Spinal cord (tissue), 10 donors: ENCODE measurements around the gene WDR59. TPM values are rescaled to one million over a fixed set of nuclear protein-coding genes. Genes with fewer than 3 reads are reported as not detected.

Source experiments
- DNase-seq, 6 donors: peaks; one replicate each; pipeline versions ENCODE4 v3.0.0 to v3.0.0-alpha.2; 2013 to 2015; ENCODE audit warnings: low spot score in 6 of 6, low read depth in 4 of 6
- H3K27ac ChIP-seq: one replicate; pipeline ENCODE4 v1.5.1; 2013; ENCODE audit warnings: low read depth, low read length, control low read depth
- H3K27me3 ChIP-seq: one replicate; pipeline ENCODE4 v1.6.1; 2013; ENCODE audit warnings: low read length; ENCODE audit not compliant: control insufficient read depth, insufficient read depth
- H3K36me3 ChIP-seq: one replicate; pipeline ENCODE4 v1.6.1; 2013; ENCODE audit warnings: low read length; ENCODE audit not compliant: control insufficient read depth, insufficient read depth
- H3K4me1 ChIP-seq: one replicate; pipeline ENCODE4 v1.6.1; 2013; ENCODE audit warnings: low read length; ENCODE audit not compliant: control insufficient read depth, insufficient read depth
- H3K4me3 ChIP-seq: one replicate; pipeline ENCODE4 v1.5.1; 2013; ENCODE audit warnings: low read depth, low read length, control low read depth
- H3K9me3 ChIP-seq: one replicate; pipeline ENCODE4 v1.6.1; 2013; ENCODE audit warnings: low read length; ENCODE audit not compliant: control insufficient read depth, insufficient read depth
- WGBS: methylation state at CpG from one replicate; pipeline ENCODE4 v1.1.5; 2013; ENCODE audit warnings: missing lambda C conversion rate; ENCODE audit not compliant: insufficient coverage; 5-methylcytosine and 5-hydroxymethylcytosine counted together
- polyA plus RNA-seq, 2 donors: library from polyadenylated mRNA; unstranded; fragments of 120-200 nt; gene quantifications; one replicate each; pipeline ENCODE4 v1.2.1, GENCODE V29; 2013; ENCODE audit not compliant: insufficient read length in 2 of 2
- total RNA-seq, 2 donors: library from RNA; depleted of rRNA in 1 of 2; stranded (reverse); fragments of 120-200 nt in 1 of 2; fragments of >200 nt in 1 of 2; gene quantifications; one replicate each; pipeline versions ENCODE4 v1.2.3 to v1.2.4, GENCODE V29; 2013 to 2014
- donor health status: healthy.

The WDR59 gene
- total and polyA plus RNA-seq, 4 donors: 30.2 to 103 (median 56.5) TPM

DNA sequence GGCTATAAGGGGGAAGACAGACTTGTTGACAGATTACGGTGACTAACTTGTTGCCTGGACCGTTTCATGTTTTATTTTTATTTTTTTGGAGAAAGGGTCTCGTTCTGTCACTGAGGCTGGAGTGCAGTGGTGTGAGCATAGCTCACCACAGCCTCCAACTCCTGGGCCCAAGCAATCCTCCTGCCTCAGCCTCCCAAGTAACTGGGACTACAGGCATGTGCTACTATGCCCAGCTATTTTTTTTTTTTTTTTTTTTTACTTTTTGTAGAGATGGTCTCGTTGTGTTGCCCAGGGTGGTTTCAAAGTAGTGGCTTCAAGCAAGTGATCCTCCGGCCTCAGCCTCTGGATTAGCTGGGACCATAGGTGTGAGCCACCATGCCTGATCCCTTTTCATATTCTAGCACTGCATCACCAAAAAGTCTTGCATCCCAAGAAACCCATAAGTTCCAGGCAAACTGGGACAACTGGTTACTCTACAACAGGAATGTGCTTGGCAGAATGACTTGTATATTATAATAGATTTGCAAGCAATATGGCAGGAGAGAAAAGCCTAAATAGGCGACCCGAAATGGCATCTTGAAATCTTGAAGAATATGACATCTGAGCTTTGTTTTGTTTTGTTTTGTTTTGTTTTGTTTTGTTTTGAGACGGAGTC lies 2.2 kb upstream of the WDR59 start:
- WGBS: 96% methylated on average over 3 of the region's 8 CpGs
- Histone ChIP-seq H3K9me3 (no peaks in the 10 kb centered on the region), H3K27ac (no peak overlapping the region), H3K36me3 (no peaks in the 10 kb centered on the region), H3K27me3 (no peaks in the 10 kb centered on the region), H3K4me1 (peaks cover 12% of the 10 kb centered on the region), H3K4me3 (no peak overlapping the region)
- DNase-seq: no peak

DNA sequence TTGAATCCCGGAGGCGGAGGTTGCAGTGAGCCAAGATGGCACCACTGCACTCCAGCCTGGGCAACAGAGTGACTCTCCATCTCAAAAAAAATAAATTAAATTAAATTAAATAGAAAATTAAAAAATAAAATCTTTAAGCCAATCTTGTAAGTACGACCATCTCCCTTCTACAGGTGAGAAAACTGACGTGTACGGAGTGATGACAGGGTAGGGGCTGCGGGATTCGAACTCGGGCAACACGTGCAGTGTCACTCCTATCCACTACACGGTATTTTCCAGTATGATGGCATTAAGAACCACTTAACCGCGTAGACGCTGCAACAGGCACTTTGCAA lies 762 bp downstream of the WDR59 start:
- no peak overlapping the region for H3K27ac ChIP-seq
- DNase-seq: no peak
- 24% methylated on average over 11 of the region's 13 CpGs for WGBS

DNA sequence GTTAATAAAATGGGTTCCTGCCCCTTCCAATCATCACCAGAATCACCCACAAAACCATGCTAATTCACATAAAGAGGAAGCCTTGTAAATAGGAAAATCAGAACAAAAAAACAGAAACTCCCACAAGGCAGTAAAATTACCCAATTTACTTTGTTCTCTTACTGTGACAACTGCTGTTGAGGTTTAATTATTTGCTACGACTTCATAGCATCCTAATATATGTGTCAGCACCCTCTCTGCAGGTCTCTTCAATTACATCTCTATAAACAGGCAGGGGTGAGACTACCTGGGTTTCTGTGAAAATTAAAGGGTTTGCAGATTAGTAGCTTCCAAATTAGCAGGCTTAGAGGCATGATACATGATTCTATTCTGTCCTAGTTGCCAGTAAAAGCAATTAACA lies 2.7 kb downstream of the WDR59 start:
- Histone ChIP-seq H3K36me3 (peaks cover 9% of the 10 kb centered on the region), H3K4me1 (peaks cover 12% of the 10 kb centered on the region), H3K9me3 (no peaks in the 10 kb centered on the region), H3K4me3 (no peak overlapping the region), H3K27ac (no peak overlapping the region), H3K27me3 (no peaks in the 10 kb centered on the region)
- peak in 2 of 6 donors; percentile 12 to 83 for DNase-seq
- WGBS: no CpG with 5 or more reads among the region's 1 CpG

More for the DNA sequence above, 762 bp downstream of the WDR59 start:
- Histone ChIP-seq H3K27me3 (no peaks in the 10 kb centered on the region), H3K36me3 (no peaks in the 10 kb centered on the region), H3K9me3 (no peaks in the 10 kb centered on the region), H3K4me3 (peak overlapping the region; percentile 99), H3K4me1 (peaks cover 12% of the 10 kb centered on the region)

DNA sequence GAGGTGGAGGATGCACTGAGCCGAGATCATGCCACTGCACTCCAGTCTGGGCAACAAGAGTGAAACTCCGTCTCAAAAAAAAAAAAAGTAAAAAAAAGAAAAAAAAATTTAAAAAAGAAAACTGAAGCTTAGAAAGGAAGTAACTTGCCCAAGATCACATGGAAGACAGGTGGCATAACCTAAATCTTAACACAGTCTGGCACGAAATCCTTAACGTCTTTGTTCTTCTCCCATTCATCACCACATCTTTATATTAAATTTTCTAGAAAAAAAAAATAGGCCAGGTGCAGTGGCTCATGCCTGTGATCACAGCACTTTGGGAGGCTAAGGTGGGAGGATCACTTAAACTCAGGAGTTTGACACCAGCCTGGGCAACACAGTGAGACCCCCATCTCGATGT lies 9.3 kb downstream of the WDR59 start:
- 86% methylated on average over 1 of the region's 5 CpGs for WGBS
- no peak for DNase-seq
- Histone ChIP-seq H3K27me3 (no peaks in the 10 kb centered on the region), H3K4me3 (no peak overlapping the region), H3K27ac (no peak overlapping the region), H3K9me3 (no peaks in the 10 kb centered on the region), H3K36me3 (peaks cover 20% of the 10 kb centered on the region), H3K4me1 (no peaks in the 10 kb centered on the region)

DNA sequence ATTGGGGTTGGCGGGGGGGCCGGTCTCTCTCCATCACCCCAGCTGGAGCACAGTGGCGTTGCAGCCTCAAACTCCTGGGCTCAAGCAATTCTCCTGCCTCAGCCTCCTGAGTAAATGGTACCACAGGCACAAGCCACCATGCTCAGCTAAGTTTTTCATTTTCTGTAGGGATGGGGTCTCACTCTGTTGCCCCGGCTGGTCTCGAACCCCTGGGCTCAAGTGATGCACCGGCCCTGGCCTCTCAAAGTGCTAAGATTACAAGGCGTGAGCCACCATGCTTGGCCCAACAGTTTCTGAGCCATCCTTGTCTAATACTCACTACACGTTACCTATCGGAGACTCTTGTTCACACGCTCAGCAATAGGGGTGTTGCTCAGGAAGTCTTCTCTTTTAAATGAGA lies 11.6 kb downstream of the WDR59 start:
- H3K27ac ChIP-seq: no peak overlapping the region
- no peaks in the 10 kb centered on the region for H3K4me1 ChIP-seq
- H3K27me3 ChIP-seq: no peaks in the 10 kb centered on the region
- no peak overlapping the region for H3K4me3 ChIP-seq
- no peak for DNase-seq
- 100% methylated on average over 3 of the region's 10 CpGs for WGBS
- peaks cover 20% of the 10 kb centered on the region for H3K36me3 ChIP-seq
- no peaks in the 10 kb centered on the region for H3K9me3 ChIP-seq

DNA sequence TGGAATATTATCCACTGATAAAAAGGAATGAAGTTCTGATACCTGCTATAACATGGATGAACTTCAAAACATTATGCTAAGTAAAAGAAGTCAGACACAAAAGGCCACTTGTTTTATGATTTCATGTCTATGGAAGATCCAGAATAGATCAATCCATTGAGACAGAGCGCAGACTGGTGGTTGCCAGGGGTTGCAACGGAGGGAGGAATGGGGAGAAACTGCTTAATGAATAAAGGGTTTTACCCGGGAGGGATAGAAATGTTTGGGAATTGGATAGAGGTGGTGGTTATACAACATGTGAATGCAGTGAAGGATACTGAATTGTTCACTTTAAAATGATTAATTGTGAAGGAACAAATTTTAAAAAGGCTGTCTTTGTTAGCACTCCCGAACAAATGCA lies 30.2 kb downstream of the WDR59 start:
- Histone ChIP-seq H3K36me3 (peaks cover 32% of the 10 kb centered on the region), H3K27ac (no peak overlapping the region), H3K4me1 (no peaks in the 10 kb centered on the region), H3K9me3 (no peaks in the 10 kb centered on the region), H3K4me3 (no peak overlapping the region), H3K27me3 (no peaks in the 10 kb centered on the region)
- WGBS: 27% methylated on average over 3 of the region's 4 CpGs
- no peak for DNase-seq

DNA sequence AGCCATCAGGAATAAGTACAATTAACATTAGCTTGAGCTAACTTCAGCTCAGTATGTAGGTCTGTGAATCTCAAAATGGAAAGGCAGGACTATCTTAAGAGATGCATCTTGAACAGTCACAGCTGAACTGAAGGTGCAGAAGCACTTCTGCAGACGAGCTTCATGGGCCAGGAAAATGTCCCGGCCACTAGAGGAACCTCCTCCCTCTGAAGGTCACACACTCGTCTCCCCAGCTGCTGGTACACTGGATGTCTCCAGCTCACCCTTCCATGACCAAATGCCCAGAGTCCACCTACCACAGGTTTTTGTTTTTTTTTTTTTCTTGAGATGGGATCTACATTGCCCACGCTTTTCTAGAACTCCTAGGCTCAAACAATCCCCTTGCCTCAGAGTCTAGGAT lies 33.2 kb downstream of the WDR59 start:
- peaks cover 49% of the 10 kb centered on the region for H3K36me3 ChIP-seq
- WGBS: 70% methylated on average over 2 of the region's 4 CpGs
- no peaks in the 10 kb centered on the region for H3K4me1 ChIP-seq
- no peak for DNase-seq
- H3K9me3 ChIP-seq: no peaks in the 10 kb centered on the region
- H3K4me3 ChIP-seq: no peak overlapping the region
- no peak overlapping the region for H3K27ac ChIP-seq
- H3K27me3 ChIP-seq: no peaks in the 10 kb centered on the region

DNA sequence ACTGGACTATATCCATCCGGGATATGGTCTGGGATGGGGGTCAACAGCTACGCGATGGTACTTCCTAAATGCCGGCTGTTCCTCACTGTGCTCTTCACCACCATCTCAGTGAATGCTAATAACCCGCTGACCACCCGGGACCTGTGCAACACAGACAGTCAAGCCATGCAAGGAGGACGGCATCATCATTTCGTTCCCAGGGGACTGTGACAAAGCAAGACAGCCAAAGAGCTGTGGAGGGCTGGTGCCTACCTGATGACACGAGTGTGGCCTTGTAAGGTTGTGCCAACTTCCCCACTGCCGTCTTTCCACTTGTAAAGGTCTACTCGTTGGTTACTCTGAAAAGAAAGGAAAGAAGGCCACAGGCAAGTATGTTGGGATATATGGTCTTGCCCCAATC lies 33.7 kb downstream of the WDR59 start:
- no peak overlapping the region for H3K27ac ChIP-seq
- H3K9me3 ChIP-seq: no peaks in the 10 kb centered on the region
- no peaks in the 10 kb centered on the region for H3K27me3 ChIP-seq
- no peak for DNase-seq
- no peak overlapping the region for H3K4me3 ChIP-seq
- 98% methylated on average over 9 of the region's 11 CpGs for WGBS
- no peaks in the 10 kb centered on the region for H3K4me1 ChIP-seq
- peaks cover 52% of the 10 kb centered on the region for H3K36me3 ChIP-seq

DNA sequence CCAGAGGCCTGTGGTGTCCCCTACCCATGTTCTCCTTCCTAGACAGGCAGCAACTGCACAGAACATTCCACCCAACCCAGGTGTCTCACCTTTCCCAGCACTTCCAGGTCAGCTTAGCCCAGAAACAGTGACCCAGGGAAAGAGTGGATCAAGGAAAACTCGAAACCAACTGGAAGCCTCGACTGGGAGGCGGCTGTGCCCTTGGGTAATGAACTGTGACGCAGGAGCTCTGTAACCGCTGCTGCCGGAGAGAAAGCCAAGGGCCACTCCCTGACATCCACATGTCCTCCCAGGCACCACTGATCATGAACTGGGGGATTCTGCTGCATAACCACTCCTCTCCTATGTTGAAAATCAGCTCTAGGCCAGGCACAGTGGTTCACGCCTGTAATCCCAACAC lies 34.4 kb downstream of the WDR59 start:
- 99% methylated on average over 6 of the region's 7 CpGs for WGBS
- H3K9me3 ChIP-seq: no peaks in the 10 kb centered on the region
- H3K36me3 ChIP-seq: peaks cover 56% of the 10 kb centered on the region
- no peak overlapping the region for H3K4me3 ChIP-seq
- no peak overlapping the region for H3K27ac ChIP-seq
- no peak for DNase-seq
- no peaks in the 10 kb centered on the region for H3K4me1 ChIP-seq
- H3K27me3 ChIP-seq: no peaks in the 10 kb centered on the region

DNA sequence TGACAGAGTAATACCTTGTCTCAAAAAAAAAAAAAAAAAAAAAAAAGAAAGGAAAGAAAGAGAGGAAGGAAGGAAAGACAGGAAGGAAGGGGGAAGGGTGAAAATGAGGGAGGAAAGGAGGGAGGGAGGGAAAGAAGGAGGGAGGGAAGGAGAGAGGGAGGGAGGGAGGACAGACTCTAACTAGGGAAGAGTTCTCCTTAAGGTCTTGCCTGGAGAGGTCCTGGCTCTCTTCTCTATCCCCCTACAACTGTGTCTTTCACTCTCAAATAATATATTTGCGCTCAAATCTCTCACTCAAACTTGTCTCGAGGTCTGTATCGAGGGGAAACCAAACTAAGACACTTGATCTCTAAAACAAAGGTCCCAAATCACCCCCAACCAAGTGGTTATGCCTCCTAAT lies 35.6 kb downstream of the WDR59 start:
- 100% methylated on average over 2 of the region's 3 CpGs for WGBS
- Histone ChIP-seq H3K4me1 (no peaks in the 10 kb centered on the region), H3K27ac (no peak overlapping the region), H3K4me3 (no peak overlapping the region), H3K27me3 (no peaks in the 10 kb centered on the region), H3K36me3 (peaks cover 63% of the 10 kb centered on the region), H3K9me3 (no peaks in the 10 kb centered on the region)
- DNase-seq: no peak
